ENCODE data around the gene KANSL2. TPM values are rescaled to one million over a fixed set of nuclear protein-coding genes. Genes with fewer than 3 reads are reported as not detected.

The KANSL2 gene
- total and polyA plus RNA-seq, 2 of the 4 experiments (the other 2 are of a cell fraction) = 25.2 to 47.5 TPM

DNA sequence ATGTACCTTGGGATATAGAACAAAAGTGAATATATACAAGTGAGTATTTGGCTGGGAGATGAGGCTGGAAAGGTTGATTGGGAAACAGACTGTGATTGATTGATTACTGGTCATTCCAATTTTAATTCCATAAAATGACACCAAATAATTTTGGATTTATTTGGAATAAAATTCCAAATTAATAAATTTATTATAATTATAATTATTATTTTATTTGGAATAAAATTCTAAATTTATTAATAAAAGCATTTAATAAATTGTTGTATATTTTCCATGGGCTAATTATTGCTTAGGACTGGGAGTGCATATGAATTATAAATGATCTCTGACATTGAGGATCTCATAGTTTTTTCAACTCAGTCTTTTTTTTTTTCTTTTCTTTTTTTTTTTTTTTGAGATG lies 51.7 kb downstream of the KANSL2 start:
- no peak overlapping the region for H3K23ac ChIP-seq (ENCODE audit: low read depth, low read length)
- H2BK15ac ChIP-seq (ENCODE audit: low read depth, low read length) = no peak overlapping the region
- ATAC-seq (ENCODE audit: low read depth) (no peak), DNase-seq (no peak)
- H2AK9ac ChIP-seq (replicated peaks; ENCODE audit: low read depth, low read length, poor library complexity) = no peak overlapping the region
- no peaks in the 10 kb centered on the region for H3K4me1 ChIP-seq (ENCODE audit: control insufficient read depth, insufficient read depth, low read length)
- no peak overlapping the region for H2AFZ ChIP-seq (replicated peaks; ENCODE audit: low read length, poor library complexity)
- H3K9me1 ChIP-seq (ENCODE audit: insufficient read depth, low read length) = no peaks in the 10 kb centered on the region
- no peaks in the 10 kb centered on the region for H3K36me3 ChIP-seq (ENCODE audit: control insufficient read depth, insufficient read depth, low read length)
- H3K79me1 ChIP-seq (ENCODE audit: low read depth in 1 of 2, low read length in 2 of 2) = no peaks in the 10 kb centered on the region
- no peak overlapping the region for H2AK5ac ChIP-seq (ENCODE audit: low read depth, low read length)
- H3K27ac ChIP-seq (ENCODE audit: insufficient read depth, low read length) = no peak overlapping the region
- no peak overlapping the region for H4K5ac ChIP-seq (ENCODE audit: low read depth, low read length)
- no peaks in the 10 kb centered on the region for H4K20me1 ChIP-seq (ENCODE audit: insufficient read depth, low read length)
- H3K4me3 ChIP-seq (ENCODE audit: insufficient read depth, low read depth, low read length) = no peak overlapping the region
- ChIA-PET CTCF (no interaction called here), POLR2A (ENCODE audit: unreplicated experiment) (no interaction called here)
- H3K56ac ChIP-seq (ENCODE audit: extremely low read depth, insufficient read depth, low read length) = no peak overlapping the region
- no peak overlapping the region for H2BK5ac ChIP-seq (ENCODE audit: low read depth, low read length, poor library complexity, severe bottlenecking)
- H4K8ac ChIP-seq (ENCODE audit: low read depth in 2 of 2, low read length in 2 of 2) = no peak overlapping the region
- TF ChIP-seq, protein P1, sequence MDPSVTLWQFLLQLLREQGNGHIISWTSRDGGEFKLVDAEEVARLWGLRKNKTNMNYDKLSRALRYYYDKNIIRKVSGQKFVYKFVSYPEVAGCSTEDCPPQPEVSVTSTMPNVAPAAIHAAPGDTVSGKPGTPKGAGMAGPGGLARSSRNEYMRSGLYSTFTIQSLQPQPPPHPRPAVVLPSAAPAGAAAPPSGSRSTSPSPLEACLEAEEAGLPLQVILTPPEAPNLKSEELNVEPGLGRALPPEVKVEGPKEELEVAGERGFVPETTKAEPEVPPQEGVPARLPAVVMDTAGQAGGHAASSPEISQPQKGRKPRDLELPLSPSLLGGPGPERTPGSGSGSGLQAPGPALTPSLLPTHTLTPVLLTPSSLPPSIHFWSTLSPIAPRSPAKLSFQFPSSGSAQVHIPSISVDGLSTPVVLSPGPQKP (IDR thresholded peaks at IDR 0.05; ENCODE audit: borderline replicate concordance, low read depth, low read length) = no peak
- TF ChIP-seq BHLHE40 (IDR thresholded peaks at IDR 0.05; ENCODE audit: low read depth, low read length) (no peak), CEBPB (IDR thresholded peaks at IDR 0.05; ENCODE audit: low read depth, low read length) (no peak), MXI1 (IDR thresholded peaks at IDR 0.05; ENCODE audit: borderline replicate concordance, low read depth, low read length) (no peak), RFX5 (IDR thresholded peaks at IDR 0.05; ENCODE audit: low read depth, low read length) (no peak), RAD21 (IDR thresholded peaks at IDR 0.05; ENCODE audit: low read length) (no peak), FOS (IDR thresholded peaks at IDR 0.05; ENCODE audit: low read depth, low read length) (no peak), CHD1 (IDR thresholded peaks at IDR 0.05; ENCODE audit: low read depth, low read length) (no peak), SMC3 (IDR thresholded peaks at IDR 0.05; ENCODE audit: low read depth, low read length) (no peak), POLR2A (IDR thresholded peaks at IDR 0.05; ENCODE audit: low read depth, low read length) (no peak), NFE2L2 (IDR thresholded peaks at IDR 0.05; ENCODE audit: low read depth, low read length) (no peak), RCOR1 (IDR thresholded peaks at IDR 0.05; ENCODE audit: insufficient replicate concordance, low read length) (no peak), MAFK (IDR thresholded peaks at IDR 0.05; ENCODE audit: low read depth, low read length) (no peak), MAZ (IDR thresholded peaks at IDR 0.05; ENCODE audit: borderline replicate concordance, low read depth, low read length) (no peak)
- TF ChIP-seq, protein P2, sequence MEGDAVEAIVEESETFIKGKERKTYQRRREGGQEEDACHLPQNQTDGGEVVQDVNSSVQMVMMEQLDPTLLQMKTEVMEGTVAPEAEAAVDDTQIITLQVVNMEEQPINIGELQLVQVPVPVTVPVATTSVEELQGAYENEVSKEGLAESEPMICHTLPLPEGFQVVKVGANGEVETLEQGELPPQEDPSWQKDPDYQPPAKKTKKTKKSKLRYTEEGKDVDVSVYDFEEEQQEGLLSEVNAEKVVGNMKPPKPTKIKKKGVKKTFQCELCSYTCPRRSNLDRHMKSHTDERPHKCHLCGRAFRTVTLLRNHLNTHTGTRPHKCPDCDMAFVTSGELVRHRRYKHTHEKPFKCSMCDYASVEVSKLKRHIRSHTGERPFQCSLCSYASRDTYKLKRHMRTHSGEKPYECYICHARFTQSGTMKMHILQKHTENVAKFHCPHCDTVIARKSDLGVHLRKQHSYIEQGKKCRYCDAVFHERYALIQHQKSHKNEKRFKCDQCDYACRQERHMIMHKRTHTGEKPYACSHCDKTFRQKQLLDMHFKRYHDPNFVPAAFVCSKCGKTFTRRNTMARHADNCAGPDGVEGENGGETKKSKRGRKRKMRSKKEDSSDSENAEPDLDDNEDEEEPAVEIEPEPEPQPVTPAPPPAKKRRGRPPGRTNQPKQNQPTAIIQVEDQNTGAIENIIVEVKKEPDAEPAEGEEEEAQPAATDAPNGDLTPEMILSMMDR (conservative IDR thresholded peaks at IDR 0.05; ENCODE audit: low read depth, low read length) = no peak
- TF ChIP-seq, protein P3, sequence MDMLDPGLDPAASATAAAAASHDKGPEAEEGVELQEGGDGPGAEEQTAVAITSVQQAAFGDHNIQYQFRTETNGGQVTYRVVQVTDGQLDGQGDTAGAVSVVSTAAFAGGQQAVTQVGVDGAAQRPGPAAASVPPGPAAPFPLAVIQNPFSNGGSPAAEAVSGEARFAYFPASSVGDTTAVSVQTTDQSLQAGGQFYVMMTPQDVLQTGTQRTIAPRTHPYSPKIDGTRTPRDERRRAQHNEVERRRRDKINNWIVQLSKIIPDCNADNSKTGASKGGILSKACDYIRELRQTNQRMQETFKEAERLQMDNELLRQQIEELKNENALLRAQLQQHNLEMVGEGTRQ (IDR thresholded peaks at IDR 0.05; ENCODE audit: low read depth, low read length) = no peak
- no peak overlapping the region for H2BK120ac ChIP-seq (ENCODE audit: low read depth, low read length)
- H3K4ac ChIP-seq (ENCODE audit: low read depth, low read length) = no peak overlapping the region
- no peak overlapping the region for H2BK20ac ChIP-seq (ENCODE audit: low read depth, low read length)
- no peak overlapping the region for H3K4me2 ChIP-seq (ENCODE audit: low read depth, low read length)
- H3K27me3 ChIP-seq (ENCODE audit: control insufficient read depth, insufficient read depth, low read length) = peaks cover 18% of the 10 kb centered on the region
- dilution Hi-C loops (cut with HindIII; ENCODE audit: low sequenced_read_pairs, unreplicated experiment) (no loop called here), in situ Hi-C loops (cut with MboI; ENCODE audit: low sequenced_read_pairs) (no loop called here), intact Hi-C loops (cut with micrococcal nuclease) (no loop called here)
- BruUV-seq (replicated peaks) = no TSS peak
- no peak overlapping the region for H3K9ac ChIP-seq (ENCODE audit: low read depth, low read length)
- H3K9me3 ChIP-seq (ENCODE audit: control insufficient read depth, insufficient read depth, low read length) = no peaks in the 10 kb centered on the region
- no peak overlapping the region for H4K91ac ChIP-seq (ENCODE audit: insufficient read depth, low read depth, low read length)
- H3K14ac ChIP-seq (replicated peaks; ENCODE audit: low read depth, low read length) = no peak overlapping the region
- H3K18ac ChIP-seq (ENCODE audit: low read depth, low read length) = no peak overlapping the region

All from IMR-90 (cell line).